Measurements from ENCODE around the gene RUBCN.
"Not testable (repeated sequence)": the region's sequence is repeated elsewhere in the genome, so short reads cannot be mapped to it uniquely, and the experiment has no call there.

The RUBCN gene

GRCh38 chr3:197627158-197627771, 109.4 kb downstream of the RUBCN start:
- peak overlapping the region; percentile 45 for H3K27ac ChIP-seq
- DNase-seq (ENCODE audit: low read depth, low spot score) = not testable (repeated sequence)

GRCh38 chr3:197626404-197627157, 110.1 kb downstream of the RUBCN start:
- DNase-seq (ENCODE audit: low read depth, low spot score); H3K27ac ChIP-seq: not testable (repeated sequence)

- DNase-seq (ENCODE audit: low read depth, low spot score); H3K27ac ChIP-seq: not testable (repeated sequence)
Measured at GRCh38 chr3:197621478-197621877, 115.2 kb downstream of the RUBCN start.

Data from epithelial cell of prostate (primary cell).